ENCODE results near the gene RABGAP1L.
"Not testable (repeated sequence)": the region's sequence is repeated elsewhere in the genome, so short reads cannot be mapped to it uniquely, and the experiment has no call there.

Gene RABGAP1L

GRCh38 chr1:174428739-174429138, 269.4 kb downstream of the RABGAP1L start:
- no peak for DNase-seq (ENCODE audit: low read depth)

- no peak for DNase-seq (ENCODE audit: low read depth)
Measured at GRCh38 chr1:174433451-174433850, 274.1 kb downstream of the RABGAP1L start.

GRCh38 chr1:174445351-174445750, 286.0 kb downstream of the RABGAP1L start:
- no peak for DNase-seq (ENCODE audit: low read depth)

- DNase-seq (ENCODE audit: low read depth) = no peak
Measured at GRCh38 chr1:174445817-174446216, 286.5 kb downstream of the RABGAP1L start.

GRCh38 chr1:174447866-174448530, 288.7 kb downstream of the RABGAP1L start, which contains the start of gene GPR52:
TSS of gene GPR52 (plus strand) at chr1:174447964. CDS start at chr1:174448112, 148 bp downstream.
- DNase-seq (ENCODE audit: low read depth) = no peak

GRCh38 chr1:174448531-174448883, 289.2 kb downstream of the RABGAP1L start:
- DNase-seq (ENCODE audit: low read depth) = no peak

- no peak for DNase-seq (ENCODE audit: low read depth)
Measured at GRCh38 chr1:174448974-174449373, 289.7 kb downstream of the RABGAP1L start.

GRCh38 chr1:174451408-174451807, 292.1 kb downstream of the RABGAP1L start:
- DNase-seq (ENCODE audit: low read depth) = no peak

- DNase-seq (ENCODE audit: low read depth) = no peak
Measured at GRCh38 chr1:174465855-174466254, 306.5 kb downstream of the RABGAP1L start.

GRCh38 chr1:174466607-174467006, 307.3 kb downstream of the RABGAP1L start:
- DNase-seq (ENCODE audit: low read depth) = no peak

- DNase-seq (ENCODE audit: low read depth) = no peak
Measured at GRCh38 chr1:174469052-174469451, 309.7 kb downstream of the RABGAP1L start.

- DNase-seq (ENCODE audit: low read depth) = no peak
Measured at GRCh38 chr1:174469687-174470086, 310.4 kb downstream of the RABGAP1L start.

- no peak for DNase-seq (ENCODE audit: low read depth)
Measured at GRCh38 chr1:174479281-174479680, 320.0 kb downstream of the RABGAP1L start.

- no peak for DNase-seq (ENCODE audit: low read depth)
Measured at GRCh38 chr1:174480324-174480723, 321.0 kb downstream of the RABGAP1L start.

GRCh38 chr1:174491606-174492005, 332.3 kb downstream of the RABGAP1L start:
- no peak for DNase-seq (ENCODE audit: low read depth)

GRCh38 chr1:174497478-174497877, 338.2 kb downstream of the RABGAP1L start:
- no peak for DNase-seq (ENCODE audit: low read depth)

- DNase-seq (ENCODE audit: low read depth) = not testable (repeated sequence)
Measured at GRCh38 chr1:174516755-174517154, 357.4 kb downstream of the RABGAP1L start.

GRCh38 chr1:174519844-174520243, 360.5 kb downstream of the RABGAP1L start:
- no peak for DNase-seq (ENCODE audit: low read depth)

- DNase-seq (ENCODE audit: low read depth) = no peak
Measured at GRCh38 chr1:174531751-174532150, 372.4 kb downstream of the RABGAP1L start.

- DNase-seq (ENCODE audit: low read depth) = no peak
Measured at GRCh38 chr1:174534789-174535188, 375.5 kb downstream of the RABGAP1L start.

- DNase-seq (ENCODE audit: low read depth) = no peak
Measured at GRCh38 chr1:174535207-174535606, 375.9 kb downstream of the RABGAP1L start.

- not testable (repeated sequence) for DNase-seq (ENCODE audit: low read depth)
Measured at GRCh38 chr1:174543421-174543820, 384.1 kb downstream of the RABGAP1L start.

- no peak for DNase-seq (ENCODE audit: low read depth)
Measured at GRCh38 chr1:174550296-174550695, 391.0 kb downstream of the RABGAP1L start.

- no peak for DNase-seq (ENCODE audit: low read depth)
Measured at GRCh38 chr1:174556392-174556791, 397.1 kb downstream of the RABGAP1L start.

Data from stimulated activated CD8-positive, alpha-beta memory T cell treated with anti-CD3 and anti-CD28 coated beads, Interleukin-7, amount 100 ng/mL, for 24 hours (primary cell).